ENCODE data around the gene TFAP2C.
"Not testable (repeated sequence)": the region's sequence is repeated elsewhere in the genome, so short reads cannot be mapped to it uniquely, and the experiment has no call there.

The TFAP2C gene

GRCh38 chr20:56657879-56658278 is 28.8 kb downstream of the TFAP2C start:
- DNase-seq = no peak

- DNase-seq = not testable (repeated sequence)
These were observed 29.3 kb downstream of the TFAP2C start for GRCh38 chr20:56658341-56658947.

DNA sequence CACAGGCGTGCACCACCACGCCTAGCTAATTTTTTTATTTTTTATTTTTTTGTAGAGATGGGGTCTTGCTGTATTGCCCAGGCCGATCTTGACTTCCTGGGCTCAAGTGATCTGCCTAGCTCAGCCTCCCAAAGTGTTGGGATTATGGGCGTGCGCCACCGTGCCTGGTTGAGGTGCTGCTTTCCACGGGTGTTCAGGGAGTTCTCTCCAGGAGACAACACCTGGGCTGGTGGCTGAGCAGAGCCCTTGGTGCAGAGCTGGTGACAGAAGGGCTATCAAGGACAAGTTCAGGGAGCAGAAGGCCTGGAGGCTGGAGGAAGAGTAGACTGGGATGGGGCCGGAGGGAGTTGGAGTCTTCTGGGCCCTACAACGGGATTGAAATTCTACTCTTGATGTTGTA is 34.6 kb downstream of the TFAP2C start:
- DNase-seq = no peak

GRCh38 chr20:56664796-56665195 is 35.7 kb downstream of the TFAP2C start:
- DNase-seq = no peak

- no peak for DNase-seq
These were observed 36.7 kb downstream of the TFAP2C start for GRCh38 chr20:56665806-56666205.

DNA sequence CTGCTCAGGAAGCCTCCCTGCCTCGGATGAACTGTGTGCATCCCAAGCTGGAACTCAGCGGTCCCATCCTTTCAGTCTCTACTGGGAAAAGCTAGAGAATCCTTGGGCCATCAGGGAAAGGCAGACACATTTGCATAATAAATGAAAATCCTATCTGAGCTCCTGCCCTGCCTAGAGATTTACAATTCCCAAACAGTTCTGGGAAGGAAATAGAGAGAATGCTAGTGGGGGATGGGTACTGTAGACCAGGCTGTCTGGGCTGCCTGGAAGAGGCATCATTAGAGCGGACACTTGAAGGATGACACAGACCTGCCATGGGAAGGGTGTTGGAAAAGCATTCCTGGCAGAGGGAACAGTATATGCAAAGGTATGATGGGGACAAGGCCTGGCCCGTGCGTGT is 44.3 kb downstream of the TFAP2C start:
- no peak for DNase-seq

GRCh38 chr20:56676001-56676400 is 46.9 kb downstream of the TFAP2C start:
- no peak for DNase-seq

DNA sequence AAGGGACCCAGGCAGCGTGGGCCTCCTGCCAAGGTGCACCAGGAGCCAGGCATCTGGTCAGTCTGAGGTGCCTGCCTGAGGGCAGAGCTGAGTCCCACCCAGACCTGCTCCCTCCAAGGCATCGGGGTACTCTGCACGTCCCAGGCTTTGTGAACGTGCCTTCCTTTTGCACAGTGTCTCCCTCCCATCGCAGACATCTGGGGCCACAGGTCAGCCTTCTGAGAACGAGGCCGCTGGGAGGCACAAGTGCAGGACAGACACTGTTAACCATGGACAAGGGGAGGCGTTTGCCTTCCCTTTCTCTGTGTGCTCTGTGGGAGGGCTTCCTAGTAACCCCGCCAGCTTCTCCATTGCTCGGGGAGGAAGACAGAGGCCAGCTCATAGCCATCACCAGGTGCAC is 47.6 kb downstream of the TFAP2C start:
- no peak for DNase-seq

GRCh38 chr20:56683077-56683865 is 54.2 kb downstream of the TFAP2C start:
- no peak for DNase-seq

DNA sequence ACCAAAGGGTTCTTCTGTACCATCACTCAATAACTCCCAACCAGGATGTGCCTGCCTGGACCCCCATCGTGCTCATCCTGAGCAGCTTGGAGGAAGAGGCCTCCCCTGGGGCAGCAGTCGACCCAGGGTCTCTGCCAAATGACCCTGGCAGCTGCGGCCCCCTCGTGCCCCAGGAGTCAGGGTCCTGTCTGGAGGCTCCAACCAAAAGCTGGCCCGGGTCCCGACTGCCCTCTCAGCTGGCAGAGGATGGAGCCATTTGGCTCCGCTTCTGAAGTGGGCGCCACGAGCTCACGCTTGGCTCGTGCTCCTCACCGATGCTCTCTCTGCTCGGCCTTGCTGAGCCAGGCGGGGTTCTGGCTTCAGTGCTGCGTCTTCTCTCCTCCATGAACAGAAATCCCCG is 56.8 kb downstream of the TFAP2C start:
- no peak for DNase-seq

GRCh38 chr20:56687061-56687460 is 58.0 kb downstream of the TFAP2C start:
- DNase-seq = no peak

GRCh38 chr20:56688106-56688505 is 59.0 kb downstream of the TFAP2C start:
- no peak for DNase-seq
